Duodenal mucosa (tissue), 2 donors: ENCODE measurements around the gene GLUD1.
"Not testable (repeated sequence)": the region's sequence is repeated elsewhere in the genome, so short reads cannot be mapped to it uniquely, and the experiment has no call there.

Experiments used
- H3K27ac ChIP-seq: one replicate; pipeline ENCODE4 v1.7.0; 2013; ENCODE audit warnings: low read depth, low read length
- H3K27me3 ChIP-seq, 2 donors: one replicate each; pipeline ENCODE4 v1.7.0; 2013; ENCODE audit warnings: low read length in 2 of 2, control low read depth in 1 of 2; ENCODE audit not compliant: insufficient read depth in 2 of 2, control insufficient read depth in 1 of 2
- H3K36me3 ChIP-seq, 2 donors: one replicate each; pipeline ENCODE4 v1.7.0; 2013; ENCODE audit warnings: low read length in 2 of 2, control low read depth in 1 of 2; ENCODE audit not compliant: insufficient read depth in 2 of 2, control insufficient read depth in 1 of 2
- H3K4me1 ChIP-seq, 2 donors: one replicate each; pipeline ENCODE4 v1.7.0; 2013; ENCODE audit warnings: low read length in 2 of 2, control low read depth in 1 of 2; ENCODE audit not compliant: insufficient read depth in 2 of 2, control insufficient read depth in 1 of 2
- H3K4me3 ChIP-seq, 2 donors: one replicate each; pipeline ENCODE4 v1.7.0; 2013; ENCODE audit warnings: low read length in 2 of 2, low read depth in 1 of 2
- H3K9ac ChIP-seq, 2 donors: one replicate each; pipeline ENCODE4 v1.7.0; 2013; ENCODE audit warnings: low read length in 2 of 2, low read depth in 1 of 2
- H3K9me3 ChIP-seq, 2 donors: one replicate each; pipeline ENCODE4 v1.7.0; 2013; ENCODE audit warnings: low read length in 2 of 2, control low read depth in 1 of 2; ENCODE audit not compliant: control insufficient read depth in 1 of 2

GLUD1 gene

GRCh38 chr10:87053111-87053510 lies 41.5 kb downstream of the GLUD1 start:
- Histone ChIP-seq H3K9ac (no peak overlapping the region), H3K36me3 (peaks cover 17 to 85% of the 10 kb centered on the region in 2 donors), H3K9me3 (no peaks in the 10 kb centered on the region), H3K27ac (no peak overlapping the region), H3K4me3 (no peak overlapping the region), H3K27me3 (no peaks in the 10 kb centered on the region), H3K4me1 (no peaks in the 10 kb centered on the region)

- H3K27ac ChIP-seq: no peak overlapping the region
- no peaks in the 10 kb centered on the region for H3K27me3 ChIP-seq
- H3K4me1 ChIP-seq: no peaks in the 10 kb centered on the region
- H3K9me3 ChIP-seq: no peaks in the 10 kb centered on the region
- no peak overlapping the region for H3K9ac ChIP-seq
- H3K36me3 ChIP-seq: peaks cover 5 to 31% of the 10 kb centered on the region in 2 donors
- no peak overlapping the region for H3K4me3 ChIP-seq
Observed at GRCh38 chr10:87045434-87045938, 49.2 kb downstream of the GLUD1 start.

GRCh38 chr10:87043579-87043978 lies 51.1 kb downstream of the GLUD1 start:
- not testable (repeated sequence) for H3K4me1 ChIP-seq, H3K9ac ChIP-seq, H3K4me3 ChIP-seq, H3K27ac ChIP-seq, H3K9me3 ChIP-seq, H3K27me3 ChIP-seq
- H3K36me3 ChIP-seq: peaks cover 5 to 13% of the 10 kb centered on the region in 2 donors

GRCh38 chr10:87038786-87039185 lies 55.9 kb downstream of the GLUD1 start:
- Histone ChIP-seq H3K27ac (no peak overlapping the region), H3K27me3 (no peaks in the 10 kb centered on the region), H3K36me3 (no peaks in the 10 kb centered on the region), H3K4me1 (peaks cover 10 to 14% of the 10 kb centered on the region in 2 donors), H3K4me3 (no peak overlapping the region), H3K9me3 (no peaks in the 10 kb centered on the region), H3K9ac (no peak overlapping the region)

GRCh38 chr10:87038286-87038717 lies 56.3 kb downstream of the GLUD1 start:
- H3K27ac ChIP-seq: no peak overlapping the region

GRCh38 chr10:87036623-87037022 lies 58.0 kb downstream of the GLUD1 start:
- H3K9me3 ChIP-seq: no peaks in the 10 kb centered on the region
- no peak overlapping the region for H3K4me3 ChIP-seq
- H3K27me3 ChIP-seq: no peaks in the 10 kb centered on the region
- H3K36me3 ChIP-seq: no peaks in the 10 kb centered on the region
- no peak overlapping the region for H3K27ac ChIP-seq
- no peak overlapping the region for H3K9ac ChIP-seq
- H3K4me1 ChIP-seq: peaks cover 10 to 14% of the 10 kb centered on the region in 2 donors

More at GRCh38 chr10:87038286-87038717, 56.3 kb downstream of the GLUD1 start:
- Histone ChIP-seq H3K9ac (no peak overlapping the region), H3K36me3 (no peaks in the 10 kb centered on the region), H3K4me3 (no peak overlapping the region), H3K27me3 (no peaks in the 10 kb centered on the region), H3K4me1 (peaks cover 10 to 14% of the 10 kb centered on the region in 2 donors), H3K9me3 (no peaks in the 10 kb centered on the region)

- Histone ChIP-seq H3K27ac (no peak overlapping the region), H3K9me3 (no peaks in the 10 kb centered on the region), H3K36me3 (no peaks in the 10 kb centered on the region), H3K27me3 (no peaks in the 10 kb centered on the region), H3K4me3 (no peak overlapping the region), H3K9ac (no peak overlapping the region), H3K4me1 (no peaks in the 10 kb centered on the region)
Observed at GRCh38 chr10:87030912-87031635, 63.6 kb downstream of the GLUD1 start.

GRCh38 chr10:87030419-87030818 lies 64.2 kb downstream of the GLUD1 start:
- H3K4me3 ChIP-seq: not testable (repeated sequence)

GRCh38 chr10:87026747-87027508 lies 67.7 kb downstream of the GLUD1 start:
- H3K4me1 ChIP-seq, H3K4me3 ChIP-seq, H3K9ac ChIP-seq, H3K9me3 ChIP-seq, H3K27me3 ChIP-seq, H3K36me3 ChIP-seq, H3K27ac ChIP-seq: not testable (repeated sequence)

More at GRCh38 chr10:87030419-87030818, 64.2 kb downstream of the GLUD1 start:
- not testable (repeated sequence) for H3K9ac ChIP-seq, H3K27me3 ChIP-seq, H3K9me3 ChIP-seq, H3K4me1 ChIP-seq, H3K27ac ChIP-seq, H3K36me3 ChIP-seq

- H3K4me1 ChIP-seq, H3K9me3 ChIP-seq, H3K27me3 ChIP-seq, H3K36me3 ChIP-seq, H3K9ac ChIP-seq, H3K4me3 ChIP-seq, H3K27ac ChIP-seq: not testable (repeated sequence)
Observed at GRCh38 chr10:87025285-87025958, 69.2 kb downstream of the GLUD1 start.
